ENCODE data around the gene NARF.

The NARF gene

GRCh38 chr17:82434216-82434565 lies 24.4 kb upstream of the NARF start:
- no peak for DNase-seq (ENCODE audit: low read depth)

- no peak for DNase-seq (ENCODE audit: low read depth)
These were observed 23.4 kb upstream of the NARF start for GRCh38 chr17:82435103-82435502.

GRCh38 chr17:82435601-82436583 lies 22.6 kb upstream of the NARF start:
- no peak for DNase-seq (ENCODE audit: low read depth)

- DNase-seq (ENCODE audit: low read depth): no peak
These were observed 21.8 kb upstream of the NARF start for GRCh38 chr17:82436601-82437324.

GRCh38 chr17:82437325-82437668 lies 21.2 kb upstream of the NARF start:
- DNase-seq (ENCODE audit: low read depth): no peak

GRCh38 chr17:82438401-82439193 lies 19.9 kb upstream of the NARF start:
- no peak for DNase-seq (ENCODE audit: low read depth)

- no peak for DNase-seq (ENCODE audit: low read depth)
These were observed 19.2 kb upstream of the NARF start for GRCh38 chr17:82439194-82439828.

- DNase-seq (ENCODE audit: low read depth): no peak
These were observed 18.6 kb upstream of the NARF start for GRCh38 chr17:82439829-82440365.

- DNase-seq (ENCODE audit: low read depth): no peak
These were observed 18.0 kb upstream of the NARF start for GRCh38 chr17:82440469-82440981.

GRCh38 chr17:82440991-82441627 lies 17.4 kb upstream of the NARF start:
- no peak for DNase-seq (ENCODE audit: low read depth)

GRCh38 chr17:82441691-82442487 lies 16.7 kb upstream of the NARF start:
- no peak for DNase-seq (ENCODE audit: low read depth)

GRCh38 chr17:82442643-82443464 lies 15.7 kb upstream of the NARF start:
- DNase-seq (ENCODE audit: low read depth): no peak

GRCh38 chr17:82443465-82444283 lies 14.9 kb upstream of the NARF start:
- no peak for DNase-seq (ENCODE audit: low read depth)

- no peak for DNase-seq (ENCODE audit: low read depth)
These were observed 14.2 kb upstream of the NARF start for GRCh38 chr17:82444284-82444893.

- no peak for DNase-seq (ENCODE audit: low read depth)
These were observed 13.5 kb upstream of the NARF start for GRCh38 chr17:82444941-82445521.

- DNase-seq (ENCODE audit: low read depth): no peak
These were observed 13.0 kb upstream of the NARF start for GRCh38 chr17:82445542-82445941.

- no peak for DNase-seq (ENCODE audit: low read depth)
These were observed 12.4 kb upstream of the NARF start for GRCh38 chr17:82446124-82446523.

- no peak for DNase-seq (ENCODE audit: low read depth)
These were observed 11.9 kb upstream of the NARF start for GRCh38 chr17:82446649-82447048.

All from stimulated activated CD8-positive, alpha-beta memory T cell treated with anti-CD3 and anti-CD28 coated beads, Interleukin-12 subunit alpha, Interleukin-12 subunit beta, amount 100 ng/mL, for 1 hour (primary cell).